ENCODE data around the gene DCXR.

- no peak for TF ChIP-seq CTCF (IDR thresholded peaks at IDR 0.05)
- no peak for TF ChIP-seq POLR2A (IDR thresholded peaks at IDR 0.05; ENCODE audit: low read depth)
Measured at GRCh38 chr17:82031885-82032627, 5.4 kb downstream of the DCXR start.
